SH-SY5Y (cell line): ENCODE results near the gene CBL.

Experiments
- GATA2 ChIP-seq: IDR thresholded peaks from 2 replicates; pipeline ENCODE4 v1.6.1; 2011; ENCODE audit warnings: mild to moderate bottlenecking, low read depth, low read length
- GATA3 ChIP-seq: IDR thresholded peaks from 2 replicates; pipeline ENCODE4 v1.6.1; 2011; ENCODE audit warnings: low read depth, mild to moderate bottlenecking, low read length, moderate library complexity

DNA sequence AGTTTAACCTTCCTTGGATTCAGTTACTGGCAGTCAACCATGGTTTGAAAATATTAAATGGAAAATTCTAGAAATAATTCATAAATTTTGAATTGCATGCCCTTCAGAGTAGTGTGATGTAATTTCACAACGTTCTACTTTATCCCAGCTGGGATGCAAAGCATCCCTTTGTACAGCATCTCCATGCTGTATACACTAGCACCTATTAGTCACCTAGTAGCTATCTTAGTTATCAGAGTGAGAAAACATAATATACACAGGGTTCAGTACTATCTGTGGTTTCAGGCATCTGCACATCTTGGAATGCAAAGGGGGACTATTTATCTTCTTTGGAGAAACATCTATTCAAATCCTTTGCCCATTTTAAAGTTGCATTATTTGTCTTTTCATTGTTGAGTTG lies 30.8 kb downstream of the CBL start:
- TF ChIP-seq GATA2 (no peak), GATA3 (no peak)
